HCT116 (cell line): Measurements from ENCODE around the gene CRY1.

Experiments used
- EZH2 ChIP-seq: fragments of 200-600 bp; sonication (generic); IDR thresholded peaks from 2 replicates; pipeline ENCODE4 v1.6.1; 2017; ENCODE audit warnings: antibody characterized with exemption, mixed run types
- POLR2A ChIP-seq: IDR thresholded peaks from 2 replicates; pipeline ENCODE4 v1.7.0; 2011; ENCODE audit warnings: borderline replicate concordance; ENCODE audit not compliant: insufficient read depth, insufficient read length; ENCODE audit errors: extremely low read depth
- RAD21 ChIP-seq: IDR thresholded peaks from 2 replicates; pipeline ENCODE4 v1.6.1; 2012; ENCODE audit warnings: low read depth, mild to moderate bottlenecking
- REST ChIP-seq: IDR thresholded peaks from 2 replicates; pipeline ENCODE4 v1.6.1; 2012; ENCODE audit warnings: low read depth
- SP1 ChIP-seq: IDR thresholded peaks from 2 replicates; pipeline ENCODE4 v1.6.1; 2012; ENCODE audit warnings: low read depth
- TF ChIP-seq, protein P1 (sequence below), 3 experiments: fragments of 200-600 bp in 1 of 3; sonication (generic) in 1 of 3; IDR thresholded peaks in 2 of 3; conservative IDR thresholded peaks in 1 of 3; 2 replicates each; pipeline ENCODE4 v1.5.1; 2012 to 2017; ENCODE audit warnings: low read depth in 2 of 3, low read length in 2 of 3, antibody characterized with exemption in 1 of 3, borderline replicate concordance in 1 of 3, control low read depth in 1 of 3, mild to moderate bottlenecking in 1 of 3, mixed read lengths in 1 of 3, mixed run types in 1 of 3, moderate library complexity in 1 of 3; ENCODE audit not compliant: insufficient read depth in 1 of 3

DNA sequence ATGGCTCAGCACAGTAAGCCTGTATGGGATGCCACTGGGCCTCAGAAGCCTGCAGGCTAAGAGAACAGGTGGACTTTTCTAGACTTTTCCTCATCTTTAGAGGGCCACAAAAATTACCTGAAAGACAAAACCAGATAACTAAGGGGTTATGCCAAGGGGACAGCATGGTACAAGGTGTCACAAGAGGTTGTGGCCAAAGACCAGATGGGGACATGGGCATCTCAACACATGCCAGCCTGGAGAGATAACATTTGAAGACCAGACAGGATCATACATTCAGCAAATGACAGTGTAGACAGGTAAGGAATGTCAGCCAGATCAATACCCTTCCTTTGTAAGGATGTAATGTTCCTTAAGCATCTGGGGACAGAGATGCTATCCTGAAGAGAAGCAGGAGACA, 8.9 kb upstream of the CRY1 start:
- TF ChIP-seq SP1 (no peak), POLR2A (no peak), REST (no peak), EZH2 (no peak), RAD21 (no peak)
- TF ChIP-seq, protein P1, sequence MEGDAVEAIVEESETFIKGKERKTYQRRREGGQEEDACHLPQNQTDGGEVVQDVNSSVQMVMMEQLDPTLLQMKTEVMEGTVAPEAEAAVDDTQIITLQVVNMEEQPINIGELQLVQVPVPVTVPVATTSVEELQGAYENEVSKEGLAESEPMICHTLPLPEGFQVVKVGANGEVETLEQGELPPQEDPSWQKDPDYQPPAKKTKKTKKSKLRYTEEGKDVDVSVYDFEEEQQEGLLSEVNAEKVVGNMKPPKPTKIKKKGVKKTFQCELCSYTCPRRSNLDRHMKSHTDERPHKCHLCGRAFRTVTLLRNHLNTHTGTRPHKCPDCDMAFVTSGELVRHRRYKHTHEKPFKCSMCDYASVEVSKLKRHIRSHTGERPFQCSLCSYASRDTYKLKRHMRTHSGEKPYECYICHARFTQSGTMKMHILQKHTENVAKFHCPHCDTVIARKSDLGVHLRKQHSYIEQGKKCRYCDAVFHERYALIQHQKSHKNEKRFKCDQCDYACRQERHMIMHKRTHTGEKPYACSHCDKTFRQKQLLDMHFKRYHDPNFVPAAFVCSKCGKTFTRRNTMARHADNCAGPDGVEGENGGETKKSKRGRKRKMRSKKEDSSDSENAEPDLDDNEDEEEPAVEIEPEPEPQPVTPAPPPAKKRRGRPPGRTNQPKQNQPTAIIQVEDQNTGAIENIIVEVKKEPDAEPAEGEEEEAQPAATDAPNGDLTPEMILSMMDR (IDR thresholded peaks at IDR 0.05 in 2 of 3, conservative IDR thresholded peaks at IDR 0.05 in 1 of 3; ENCODE audit: borderline replicate concordance in 1 of 3, insufficient read depth in 1 of 3, low read depth in 2 of 3, low read length in 2 of 3), result no peak
